AG09309 (cell line): Measurements from ENCODE around the gene KMT2B.

ENCODE experiments used
- DNase-seq: peaks from one replicate; pipeline ENCODE4 v3.0.0-alpha.2; 2010; ENCODE audit warnings: low read depth
- H3K4me3 ChIP-seq: 2 replicates; pipeline ENCODE4 v1.5.1; 2011; ENCODE audit warnings: mild to moderate bottlenecking, low read depth, low read length, moderate library complexity; ENCODE audit not compliant: control insufficient read depth
- TF ChIP-seq, protein P1 (sequence below): IDR thresholded peaks from 2 replicates; pipeline ENCODE4 v1.5.1; 2011; ENCODE audit warnings: mild to moderate bottlenecking, low read depth, low read length, inconsistent platforms; ENCODE audit not compliant: insufficient read depth, control insufficient read depth; ENCODE audit errors: missing control alignments

Gene KMT2B

DNA sequence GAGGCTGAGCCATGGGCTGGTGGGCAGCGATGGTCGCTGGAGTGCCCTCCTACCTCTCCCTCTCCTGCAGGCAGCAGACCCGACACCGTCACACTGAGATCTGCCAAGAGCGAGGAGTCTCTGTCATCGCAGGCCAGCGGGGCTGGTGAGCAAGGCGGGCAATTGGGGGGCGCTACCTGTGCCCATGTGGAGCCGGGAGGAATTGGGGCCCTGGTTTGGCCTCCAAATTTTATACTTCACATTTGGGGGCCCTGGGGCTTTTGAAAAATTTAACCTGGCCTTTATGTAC is 67.5 kb downstream of the KMT2B start:
- no peak overlapping the region for H3K4me3 ChIP-seq
- DNase-seq = no peak
- TF ChIP-seq, protein P1, sequence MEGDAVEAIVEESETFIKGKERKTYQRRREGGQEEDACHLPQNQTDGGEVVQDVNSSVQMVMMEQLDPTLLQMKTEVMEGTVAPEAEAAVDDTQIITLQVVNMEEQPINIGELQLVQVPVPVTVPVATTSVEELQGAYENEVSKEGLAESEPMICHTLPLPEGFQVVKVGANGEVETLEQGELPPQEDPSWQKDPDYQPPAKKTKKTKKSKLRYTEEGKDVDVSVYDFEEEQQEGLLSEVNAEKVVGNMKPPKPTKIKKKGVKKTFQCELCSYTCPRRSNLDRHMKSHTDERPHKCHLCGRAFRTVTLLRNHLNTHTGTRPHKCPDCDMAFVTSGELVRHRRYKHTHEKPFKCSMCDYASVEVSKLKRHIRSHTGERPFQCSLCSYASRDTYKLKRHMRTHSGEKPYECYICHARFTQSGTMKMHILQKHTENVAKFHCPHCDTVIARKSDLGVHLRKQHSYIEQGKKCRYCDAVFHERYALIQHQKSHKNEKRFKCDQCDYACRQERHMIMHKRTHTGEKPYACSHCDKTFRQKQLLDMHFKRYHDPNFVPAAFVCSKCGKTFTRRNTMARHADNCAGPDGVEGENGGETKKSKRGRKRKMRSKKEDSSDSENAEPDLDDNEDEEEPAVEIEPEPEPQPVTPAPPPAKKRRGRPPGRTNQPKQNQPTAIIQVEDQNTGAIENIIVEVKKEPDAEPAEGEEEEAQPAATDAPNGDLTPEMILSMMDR = no peak

- H3K4me3 ChIP-seq = no peak overlapping the region
- TF ChIP-seq, protein P1 = no peak
- DNase-seq = no peak
Measured at GRCh38 chr19:35786299-35787160, 68.7 kb downstream of the KMT2B start.

GRCh38 chr19:35787227-35787799 is 69.5 kb downstream of the KMT2B start:
- no peak overlapping the region for H3K4me3 ChIP-seq
- TF ChIP-seq, protein P1 = no peak
- DNase-seq = no peak
